Prostate gland (tissue), 2 donors: ENCODE results near the gene ARHGEF11. TPM values are rescaled to one million over a fixed set of nuclear protein-coding genes. Genes with fewer than 3 reads are reported as not detected.

ENCODE experiments used
- DNase-seq: peaks from one replicate; pipeline ENCODE4 v3.0.0-alpha.2; 2019; ENCODE audit warnings: low spot score
- H3K27ac ChIP-seq, 2 donors: fragments of 200-600 bp; sonication (generic); 2 replicates each; pipeline ENCODE4 v1.5.1; 2017 to 2019
- H3K27me3 ChIP-seq: fragments of 200-600 bp; sonication (generic); replicated peaks from 2 replicates; pipeline ENCODE4 v1.5.1; 2019; ENCODE audit not compliant: insufficient read depth
- H3K36me3 ChIP-seq, 2 donors: fragments of 200-600 bp; sonication (generic); 1 replicate in 1 of 2; 2 replicates in 1 of 2; pipeline versions ENCODE4 v1.5.1 to v1.8.1; 2017 to 2019
- H3K4me1 ChIP-seq: fragments of 200-600 bp; sonication (generic); replicated peaks from 2 replicates; pipeline ENCODE4 v1.5.1; 2019
- H3K4me3 ChIP-seq, 2 donors: fragments of 200-600 bp; sonication (generic); 2 replicates each; pipeline ENCODE4 v1.5.1; 2017 to 2019
- H3K9me3 ChIP-seq: fragments of 200-600 bp; sonication (generic); 2 replicates; pipeline ENCODE4 v1.5.1; 2017
- POLR2A ChIP-seq: fragments of 450-650 bp; IDR thresholded peaks from one replicate; pipeline ENCODE4 v1.6.1; 2016; ENCODE audit warnings: antibody characterized with exemption, mild to moderate bottlenecking
- POLR2AphosphoS5 ChIP-seq: sonication (generic); formaldehyde crosslinking; IDR thresholded peaks from one replicate; pipeline ENCODE4 v1.6.1; 2017; ENCODE audit warnings: antibody characterized with exemption
- whole genome bisulfite sequencing: methylation state at CpG from one replicate; pipeline ENCODE4 v1.1.5; 2018; 5-methylcytosine and 5-hydroxymethylcytosine counted together
- intact Hi-C: fragments of 100-400 bp; cut with DNase I; formaldehyde crosslinking; loops from one replicate; pipeline ENCODE4 v1.14.2; 2022
- total RNA-seq, 2 donors: library from RNA; depleted of rRNA; stranded (reverse); fragments of >200 nt; gene quantifications; one replicate each; pipeline ENCODE4 v1.1.0, GENCODE V29; 2016
- TF ChIP-seq, protein P1 (sequence below), 4 experiments: fragments of 200-600 bp in 2 of 4; fragments of 450-650 bp in 2 of 4; sonication (generic) in 2 of 4; IDR thresholded peaks; 1 replicate in 3 of 4; 2 replicates in 1 of 4; pipeline ENCODE4 v1.5.1; 2016 to 2019; ENCODE audit warnings: antibody characterized with exemption in 4 of 4, mild to moderate bottlenecking in 2 of 4, moderate library complexity in 2 of 4

The ARHGEF11 gene
- total RNA-seq, 2 donors from 2014 or later = 38.3 to 92.6 TPM

DNA sequence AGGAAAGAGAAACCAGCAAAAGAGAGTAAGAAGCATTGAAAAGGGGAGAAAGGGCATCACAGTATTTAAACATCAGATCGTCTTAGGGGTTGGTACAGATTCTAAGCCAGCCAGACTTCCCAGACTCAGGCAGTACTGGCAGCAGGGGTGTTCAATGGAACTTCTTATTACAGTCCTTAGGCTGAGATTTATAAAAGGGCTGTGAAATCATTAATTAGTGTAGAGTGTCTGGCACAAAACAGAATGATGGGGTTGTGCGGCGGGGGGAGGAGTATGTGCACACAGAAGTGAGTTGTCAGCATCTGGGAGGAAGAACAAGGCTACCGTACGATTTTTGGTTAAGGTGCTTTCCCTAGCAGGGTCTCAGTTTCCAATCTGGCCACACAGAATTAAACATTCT, 38.2 kb downstream of the ARHGEF11 start:
- peaks cover 5% of the 10 kb centered on the region for H3K4me1 ChIP-seq
- intact Hi-C loops = no loop called here

DNA sequence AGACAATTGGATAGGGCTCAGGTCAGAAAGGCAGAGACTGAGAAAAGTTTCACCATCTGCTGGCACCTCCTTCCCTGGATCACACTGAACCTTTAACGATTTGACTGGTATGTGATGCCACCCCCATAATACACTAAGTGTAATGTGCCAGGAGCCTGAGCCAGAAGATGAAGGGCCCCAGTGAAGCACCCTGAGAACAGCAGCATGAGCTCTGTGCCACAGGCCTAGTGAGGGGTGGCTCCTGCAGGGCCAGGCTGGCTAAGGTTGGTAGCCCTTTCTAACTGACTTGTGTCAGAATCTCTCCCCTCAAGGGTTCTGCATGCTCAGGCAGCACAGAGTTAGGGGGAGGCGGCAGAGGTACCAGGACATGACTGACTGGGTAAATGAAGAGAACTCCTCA, 38.9 kb downstream of the ARHGEF11 start:
- 56% methylated on average over 2 of the region's 2 CpGs for WGBS
- TF ChIP-seq, protein P1, sequence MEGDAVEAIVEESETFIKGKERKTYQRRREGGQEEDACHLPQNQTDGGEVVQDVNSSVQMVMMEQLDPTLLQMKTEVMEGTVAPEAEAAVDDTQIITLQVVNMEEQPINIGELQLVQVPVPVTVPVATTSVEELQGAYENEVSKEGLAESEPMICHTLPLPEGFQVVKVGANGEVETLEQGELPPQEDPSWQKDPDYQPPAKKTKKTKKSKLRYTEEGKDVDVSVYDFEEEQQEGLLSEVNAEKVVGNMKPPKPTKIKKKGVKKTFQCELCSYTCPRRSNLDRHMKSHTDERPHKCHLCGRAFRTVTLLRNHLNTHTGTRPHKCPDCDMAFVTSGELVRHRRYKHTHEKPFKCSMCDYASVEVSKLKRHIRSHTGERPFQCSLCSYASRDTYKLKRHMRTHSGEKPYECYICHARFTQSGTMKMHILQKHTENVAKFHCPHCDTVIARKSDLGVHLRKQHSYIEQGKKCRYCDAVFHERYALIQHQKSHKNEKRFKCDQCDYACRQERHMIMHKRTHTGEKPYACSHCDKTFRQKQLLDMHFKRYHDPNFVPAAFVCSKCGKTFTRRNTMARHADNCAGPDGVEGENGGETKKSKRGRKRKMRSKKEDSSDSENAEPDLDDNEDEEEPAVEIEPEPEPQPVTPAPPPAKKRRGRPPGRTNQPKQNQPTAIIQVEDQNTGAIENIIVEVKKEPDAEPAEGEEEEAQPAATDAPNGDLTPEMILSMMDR (IDR thresholded peaks at IDR 0.05) = no peak
- TF ChIP-seq POLR2A (no peak), POLR2AphosphoS5 (no peak)
- Histone ChIP-seq H3K9me3 (no peaks in the 10 kb centered on the region), H3K27ac (no peak overlapping the region), H3K36me3 (no peaks in the 10 kb centered on the region), H3K4me3 (no peak overlapping the region), H3K4me1 (peaks cover 5% of the 10 kb centered on the region), H3K27me3 (no peaks in the 10 kb centered on the region)
- no peak for DNase-seq
- intact Hi-C loops = no loop called here

More for the DNA sequence above, 38.2 kb downstream of the ARHGEF11 start:
- H3K36me3 ChIP-seq = no peaks in the 10 kb centered on the region
- WGBS = 39% methylated on average over 5 of the region's 5 CpGs
- H3K4me3 ChIP-seq = no peak overlapping the region
- no peaks in the 10 kb centered on the region for H3K9me3 ChIP-seq
- no peak for DNase-seq
- TF ChIP-seq POLR2A = no peak
- TF ChIP-seq POLR2AphosphoS5 = no peak
- TF ChIP-seq, protein P1 (IDR thresholded peaks at IDR 0.05) = no peak
- no peaks in the 10 kb centered on the region for H3K27me3 ChIP-seq
- no peak overlapping the region for H3K27ac ChIP-seq

DNA sequence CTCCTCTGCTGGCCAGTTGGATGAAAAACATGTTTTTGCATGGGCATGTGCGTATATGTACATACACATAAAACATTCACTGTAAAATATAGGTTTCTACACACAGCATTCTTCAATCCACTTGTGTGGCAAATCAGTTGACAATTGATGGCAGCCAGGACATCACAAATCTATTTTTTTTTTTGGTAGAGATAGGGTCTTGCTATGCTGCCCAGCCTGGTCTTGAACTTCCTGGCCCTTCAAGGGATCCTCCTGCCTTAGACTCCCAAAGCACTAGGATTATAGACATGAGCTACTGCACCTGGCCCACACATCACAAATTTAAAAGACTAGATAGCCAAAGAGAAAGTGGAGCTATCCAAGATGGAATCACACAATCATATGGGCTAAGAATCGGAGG, 39.6 kb downstream of the ARHGEF11 start:
- Histone ChIP-seq H3K4me1 (peaks cover 5% of the 10 kb centered on the region), H3K9me3 (no peaks in the 10 kb centered on the region), H3K4me3 (no peak overlapping the region), H3K36me3 (no peaks in the 10 kb centered on the region), H3K27ac (no peak overlapping the region), H3K27me3 (no peaks in the 10 kb centered on the region)
- TF ChIP-seq POLR2AphosphoS5 (no peak), POLR2A (no peak)
- TF ChIP-seq, protein P1 (IDR thresholded peaks at IDR 0.05) = no peak
- WGBS = 49% methylated on average over 2 of the region's 2 CpGs
- no peak for DNase-seq
- intact Hi-C loops = no loop called here

DNA sequence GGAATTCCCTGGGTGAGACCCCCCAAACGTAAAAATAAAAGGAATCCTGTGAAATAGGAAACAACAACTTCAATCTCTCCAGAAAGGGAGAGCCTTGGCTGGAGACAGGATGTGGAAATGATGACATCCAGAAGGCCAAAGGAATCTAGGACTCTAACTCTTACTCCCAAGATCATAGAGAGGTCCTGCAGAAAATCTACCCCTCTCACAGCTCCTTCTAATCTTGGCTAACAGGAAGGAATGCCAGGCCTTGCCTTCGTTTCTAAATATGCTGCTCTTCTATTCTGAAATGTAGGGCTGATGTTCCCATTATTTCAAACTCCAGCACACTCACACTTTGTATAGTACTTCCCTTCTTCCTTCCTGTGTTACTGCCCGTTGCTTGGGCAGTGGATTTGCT, 40.7 kb downstream of the ARHGEF11 start:
- intact Hi-C loops = no loop called here
- Histone ChIP-seq H3K27ac (no peak overlapping the region), H3K36me3 (no peaks in the 10 kb centered on the region), H3K9me3 (no peaks in the 10 kb centered on the region), H3K27me3 (no peaks in the 10 kb centered on the region), H3K4me1 (peaks cover 5% of the 10 kb centered on the region), H3K4me3 (no peak overlapping the region)
- TF ChIP-seq POLR2A (no peak), POLR2AphosphoS5 (no peak)
- TF ChIP-seq, protein P1 (IDR thresholded peaks at IDR 0.05) = no peak
- DNase-seq = no peak
- WGBS = 72% methylated on average over 3 of the region's 3 CpGs

DNA sequence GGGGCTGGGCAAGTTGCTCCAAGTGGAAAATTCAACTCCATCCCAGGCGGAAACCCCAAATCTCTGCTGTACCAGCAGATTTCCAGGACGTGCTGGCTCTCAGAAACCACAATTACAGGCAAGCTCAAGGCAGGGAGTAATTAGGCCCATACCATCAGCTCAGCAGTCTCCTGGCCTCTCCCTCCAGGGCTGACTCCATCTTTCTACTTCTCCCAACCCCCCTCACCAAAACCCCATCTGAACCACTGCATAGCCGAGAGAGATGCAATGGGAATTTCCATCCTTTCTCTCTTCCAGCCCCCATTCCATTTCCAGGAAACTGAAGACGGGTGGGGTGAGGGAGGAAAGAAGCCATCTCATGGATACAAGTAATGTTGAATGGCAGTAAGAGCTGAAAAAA, 41.2 kb downstream of the ARHGEF11 start:
- intact Hi-C loops = no loop called here
- Histone ChIP-seq H3K27me3 (no peaks in the 10 kb centered on the region), H3K4me3 (no peak overlapping the region), H3K27ac (no peak overlapping the region), H3K4me1 (peaks cover 5% of the 10 kb centered on the region), H3K36me3 (no peaks in the 10 kb centered on the region), H3K9me3 (no peaks in the 10 kb centered on the region)
- DNase-seq = no peak
- 90% methylated on average over 4 of the region's 4 CpGs for WGBS
- TF ChIP-seq POLR2AphosphoS5 = no peak
- TF ChIP-seq, protein P1 (IDR thresholded peaks at IDR 0.05) = no peak
- no peak for TF ChIP-seq POLR2A
